Left cardiac atrium (tissue), 4 donors: Measurements from ENCODE around the gene VSTM4. TPM values are rescaled to one million over a fixed set of nuclear protein-coding genes. Genes with fewer than 3 reads are reported as not detected.

Experiments used
- ATAC-seq, 2 donors: fragments of 200-7000 bp; cut with Tn5 transposase; one replicate each; pipeline ENCODE4 v1.9.1; 2020; ENCODE audit warnings: mild to moderate bottlenecking in 2 of 2, moderate library complexity in 2 of 2
- DNase-seq: peaks from one replicate; pipeline ENCODE4 v3.0.0-alpha.2; 2020
- intact Hi-C, 2 donors: fragments of 100-400 bp; cut with DNase I; formaldehyde crosslinking; loops; one replicate each; pipeline versions ENCODE4 v1.14.1 to v1.15.1; 2022 to 2023
- total RNA-seq, 2 donors: library from RNA; stranded (reverse); fragmentation: NEBNext Ultra II Directional; extraction: Animal tissue kit (Norgen Biotek cat#: 25700); gene quantifications; one replicate each; pipeline ENCODE4 v1.2.1, GENCODE V29; 2021
- donor health status: DM: no; HTN: yes; CAD: no.
- donor health status: DM: no; HTN: yes; CAD: no; lungs with severe emphysema.
- donor health status: DM: yes; HTN: yes; CAD: no.
- donor health status: Dilated cardiomyopathy.

The VSTM4 gene
- total RNA-seq, 2 donors from 2014 or later, result 17.2 to 21.0 TPM

DNA sequence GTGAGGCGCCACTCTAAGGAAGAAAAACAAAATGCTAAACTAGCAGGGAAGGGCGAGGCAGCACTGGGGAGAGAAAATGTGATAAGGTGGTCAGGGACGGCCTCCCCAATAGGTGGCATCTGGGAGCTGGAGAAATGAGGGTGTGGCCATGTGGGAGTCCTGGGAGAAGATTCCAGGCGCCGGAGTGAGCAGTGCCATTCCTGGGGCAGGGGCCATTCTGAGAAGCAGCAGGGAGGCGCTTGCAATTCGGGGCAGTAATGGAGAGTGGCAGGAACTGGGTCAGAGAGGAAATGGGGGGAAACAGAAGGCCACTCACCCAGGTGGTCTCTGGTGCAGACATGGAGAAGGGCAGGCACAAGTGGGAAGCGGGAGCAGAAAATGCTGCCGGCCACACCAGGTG is 113.9 kb downstream of the VSTM4 start:
- peak; percentile 70 to 84 for ATAC-seq
- intact Hi-C loops, result no loop called here
- peak; percentile 44 for DNase-seq

- intact Hi-C loops, result no loop called here
- ATAC-seq, result peak in 1 of 2 donors; percentile 10
- DNase-seq, result no peak
Observed at GRCh38 chr10:49000437-49001398, 114.6 kb downstream of the VSTM4 start.

- DNase-seq (no peak), ATAC-seq (no peak)
- intact Hi-C loops, result no loop called here
Observed at GRCh38 chr10:48999346-48999745, 116.0 kb downstream of the VSTM4 start.

DNA sequence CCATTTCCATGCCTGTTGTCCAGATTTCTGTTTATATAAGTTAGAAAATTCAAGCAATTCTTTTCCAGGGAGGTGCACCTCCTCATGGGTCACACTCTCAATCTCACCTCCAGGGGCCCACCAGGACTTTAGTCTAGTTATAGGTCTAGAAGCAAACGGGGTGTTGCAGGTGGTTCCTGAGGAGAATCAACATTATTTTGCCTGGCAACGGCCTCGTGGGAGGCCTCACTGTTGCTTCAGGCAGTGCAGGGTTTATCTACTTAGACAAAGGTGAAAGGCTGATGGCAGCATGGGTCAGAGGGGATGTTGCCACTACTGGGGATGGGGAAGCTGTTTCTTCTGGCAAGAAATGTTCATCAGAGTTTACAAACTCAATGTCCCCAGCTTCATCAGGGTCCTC is 119.0 kb downstream of the VSTM4 start:
- intact Hi-C loops, result no loop called here
- DNase-seq, result no peak
- ATAC-seq, result no peak

DNA sequence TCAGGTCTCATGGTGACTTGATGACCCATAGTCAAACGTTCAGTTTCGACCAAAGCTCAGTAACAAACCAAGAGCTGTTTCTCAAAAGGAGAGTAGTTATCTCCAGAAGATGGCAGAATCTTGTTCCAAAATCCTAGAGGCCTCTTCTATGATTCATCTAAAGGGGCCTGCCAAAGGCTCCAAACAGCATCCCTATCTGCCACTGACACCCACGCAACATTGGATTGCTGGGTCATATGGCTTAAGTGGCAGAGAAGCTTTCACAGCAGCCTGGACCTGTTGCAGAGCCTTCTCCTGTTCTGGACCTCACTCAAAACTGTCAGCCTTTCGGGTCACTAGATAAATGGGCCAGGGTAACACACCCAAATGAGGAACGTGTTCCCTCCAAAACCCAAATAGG is 121.7 kb downstream of the VSTM4 start:
- intact Hi-C loops, result no loop called here
- DNase-seq (no peak), ATAC-seq (peak in 1 of 2 donors; percentile 25)

DNA sequence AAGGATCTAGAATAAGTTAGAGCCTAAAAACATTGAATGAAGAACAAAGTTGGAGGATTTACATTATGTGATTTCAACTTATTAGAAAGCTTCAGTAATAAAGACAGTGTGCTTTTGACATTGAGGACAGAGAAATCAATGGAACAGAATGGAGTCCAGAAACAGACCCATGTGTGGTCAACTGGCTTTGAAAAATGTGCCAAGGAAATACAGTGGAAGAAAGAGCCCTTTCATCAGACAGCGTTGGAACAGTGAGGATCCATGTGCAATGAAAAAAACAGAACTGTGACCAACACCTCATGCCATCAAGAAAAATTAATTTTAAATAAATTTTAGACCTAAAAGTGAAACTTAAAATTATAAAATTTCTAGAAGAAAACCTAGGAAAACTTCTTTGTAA is 125.1 kb downstream of the VSTM4 start:
- ATAC-seq, result no peak
- intact Hi-C loops, result no loop called here

GRCh38 chr10:48985621-48986158 is 129.6 kb downstream of the VSTM4 start:
- ATAC-seq, result no peak
- no peak for DNase-seq
- intact Hi-C loops, result no loop called here

More for the DNA sequence above, 125.1 kb downstream of the VSTM4 start:
- DNase-seq, result no peak

DNA sequence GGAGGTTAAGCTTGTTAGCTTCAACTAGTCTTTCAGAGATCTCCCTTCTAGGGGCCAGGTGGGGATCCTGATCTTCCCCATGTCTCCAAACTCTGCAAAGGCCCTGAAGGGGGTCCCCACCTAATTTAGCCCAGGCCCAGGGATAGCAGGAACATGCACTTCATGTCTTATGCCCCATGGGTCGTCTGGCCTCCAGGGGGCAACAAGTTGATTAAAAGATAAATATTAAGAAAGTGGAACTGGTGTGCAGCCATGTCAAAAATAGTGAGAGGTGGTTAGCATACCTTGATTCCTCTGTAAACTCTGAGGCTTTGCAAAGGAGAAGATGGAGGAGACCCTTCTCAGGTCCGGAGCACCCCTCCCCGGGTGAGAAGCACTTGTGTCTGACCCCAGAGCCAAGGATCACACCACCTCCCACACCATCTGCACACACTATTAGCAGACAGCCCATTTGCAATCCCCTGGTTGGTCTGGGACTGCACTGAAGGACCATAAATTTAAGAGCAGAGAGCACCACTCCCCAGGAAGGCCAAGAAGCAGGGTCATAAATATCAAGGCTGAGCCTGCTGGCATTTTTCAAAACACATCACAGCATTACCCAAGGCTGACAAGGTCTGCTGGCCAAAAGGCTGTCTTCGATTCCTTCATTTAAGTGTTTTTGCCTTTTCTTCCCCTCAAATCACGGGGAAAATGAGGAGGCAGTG is 131.5 kb downstream of the VSTM4 start:
- intact Hi-C loops, result loop anchor here in 1 of 2 donors (5.0 kb wide), 1 partner anchor 179 kb away; no protein-coding TSS in a partner anchor
- DNase-seq, result no peak
- no peak for ATAC-seq

- ATAC-seq, result no peak
- intact Hi-C loops, result loop anchor here in 1 of 2 donors (5.0 kb wide), 1 partner anchor 180 kb away; no protein-coding TSS in a partner anchor
- DNase-seq, result no peak
Observed at GRCh38 chr10:48982584-48982983, 132.7 kb downstream of the VSTM4 start.

DNA sequence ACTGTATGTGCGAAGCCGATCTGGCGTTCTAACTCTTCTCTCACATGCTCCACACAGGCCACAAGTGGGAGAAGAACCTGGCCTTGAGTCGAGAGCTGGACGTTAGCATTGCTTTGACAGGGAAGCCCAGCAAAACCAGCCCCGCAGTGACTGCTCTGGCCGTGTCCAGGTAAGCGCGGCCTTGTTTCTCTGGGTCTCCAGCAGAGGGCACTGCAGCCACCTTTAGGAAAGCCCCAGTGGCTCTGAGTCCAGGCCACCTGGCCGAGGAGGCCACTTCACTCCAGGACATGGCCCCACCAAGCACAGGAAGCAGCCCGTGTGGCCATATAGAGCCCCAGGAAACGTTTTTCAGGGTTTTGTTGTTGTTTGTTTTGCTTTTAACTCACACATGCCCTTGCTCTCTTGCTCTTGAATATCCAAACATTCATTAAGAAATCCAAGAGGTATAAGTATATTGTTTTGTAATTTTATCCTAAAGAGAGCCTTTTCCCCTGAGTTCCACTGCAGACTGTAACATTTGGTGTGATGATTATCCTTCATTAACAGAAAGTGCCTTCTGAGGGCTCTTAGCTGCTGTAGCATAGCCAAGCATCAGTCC is 133.9 kb downstream of the VSTM4 start:
- intact Hi-C loops, result loop anchor here (2.0 to 5.0 kb wide), 2 partner anchors 179 to 181 kb away; no protein-coding TSS in a partner anchor
- peak; percentile 88 for ATAC-seq

DNA sequence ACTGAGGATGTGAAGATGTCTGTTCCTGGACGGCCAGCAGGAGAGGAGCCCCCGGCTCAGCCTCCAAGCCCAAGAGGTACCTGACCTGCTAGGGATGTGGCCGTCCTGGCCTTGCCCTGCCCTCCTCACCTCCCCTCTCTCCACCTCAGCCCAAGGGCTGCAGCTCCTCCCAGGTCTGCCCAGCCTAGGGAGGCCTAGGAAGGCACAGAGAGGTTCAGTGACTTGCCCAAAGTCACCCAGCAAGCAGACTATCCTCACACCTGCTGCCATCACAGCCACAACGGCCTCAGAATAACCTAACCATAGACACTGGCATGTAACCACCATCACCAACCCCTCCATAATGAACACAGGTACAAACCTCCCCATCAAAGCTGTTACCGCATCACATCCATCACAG is 137.0 kb downstream of the VSTM4 start:
- DNase-seq (no peak), ATAC-seq (no peak)
- intact Hi-C loops, result loop anchor here (5.0 to 10.0 kb wide), 2 partner anchors 314 to 316 kb away; no protein-coding TSS in a partner anchor

More for the DNA sequence above, 133.9 kb downstream of the VSTM4 start:
- peak; percentile 72 for DNase-seq

DNA sequence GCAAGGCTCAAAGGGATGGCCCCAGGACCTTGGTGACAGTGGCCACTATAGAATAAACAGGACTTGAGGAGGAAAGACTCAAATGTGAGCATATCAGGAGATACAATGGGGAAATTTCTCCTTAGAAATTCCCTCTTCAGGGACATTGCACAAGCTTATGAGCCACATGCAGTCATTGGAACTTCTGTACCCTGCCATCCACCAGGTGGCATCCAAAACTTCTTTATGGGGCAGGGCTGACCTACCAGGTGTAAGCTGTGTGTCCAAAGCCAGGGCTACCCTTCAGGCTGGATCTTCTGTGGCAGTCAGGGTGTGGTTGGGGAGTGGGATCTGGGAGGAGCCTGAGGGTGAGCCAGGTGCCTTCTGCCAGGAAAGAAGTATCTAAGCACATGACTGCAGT is 139.1 kb downstream of the VSTM4 start:
- intact Hi-C loops, result loop anchor here (5.0 to 10.0 kb wide), 2 partner anchors 311 to 314 kb away; no protein-coding TSS in a partner anchor
- ATAC-seq (peak; percentile 41 to 77), DNase-seq (no peak)

DNA sequence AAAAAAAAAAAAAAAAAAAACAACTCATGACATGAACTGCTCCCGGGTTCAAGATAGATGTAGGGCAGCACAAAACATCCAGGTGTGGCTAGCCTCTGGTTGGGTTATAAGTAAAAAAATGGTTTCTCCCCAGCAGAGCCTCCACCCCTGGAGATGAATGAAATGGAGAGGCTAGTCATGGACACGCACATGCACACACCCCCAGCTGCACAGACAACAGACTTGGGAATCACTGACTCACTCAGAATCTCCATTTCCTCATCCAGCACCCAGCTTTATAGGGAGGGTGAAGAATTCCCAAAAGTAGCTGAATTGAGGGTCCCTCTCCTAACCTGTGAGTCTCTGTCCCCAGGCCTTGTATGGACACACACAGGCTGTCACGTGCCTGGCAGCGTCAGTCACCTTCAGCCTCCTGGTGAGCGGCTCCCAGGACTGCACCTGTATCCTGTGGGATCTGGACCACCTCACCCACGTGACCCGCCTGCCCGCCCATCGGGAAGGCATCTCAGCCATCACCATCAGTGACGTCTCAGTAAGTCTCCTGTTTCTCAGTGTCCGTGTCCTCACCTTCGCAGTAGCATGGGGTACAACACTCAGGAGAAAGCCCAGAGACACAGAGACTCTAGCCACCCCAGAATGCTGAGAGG is 140.7 kb downstream of the VSTM4 start:
- intact Hi-C loops, result loop anchor here (5.0 to 10.0 kb wide), 2 partner anchors 310 to 312 kb away; no protein-coding TSS in a partner anchor
- ATAC-seq, result no peak
- DNase-seq, result no peak

DNA sequence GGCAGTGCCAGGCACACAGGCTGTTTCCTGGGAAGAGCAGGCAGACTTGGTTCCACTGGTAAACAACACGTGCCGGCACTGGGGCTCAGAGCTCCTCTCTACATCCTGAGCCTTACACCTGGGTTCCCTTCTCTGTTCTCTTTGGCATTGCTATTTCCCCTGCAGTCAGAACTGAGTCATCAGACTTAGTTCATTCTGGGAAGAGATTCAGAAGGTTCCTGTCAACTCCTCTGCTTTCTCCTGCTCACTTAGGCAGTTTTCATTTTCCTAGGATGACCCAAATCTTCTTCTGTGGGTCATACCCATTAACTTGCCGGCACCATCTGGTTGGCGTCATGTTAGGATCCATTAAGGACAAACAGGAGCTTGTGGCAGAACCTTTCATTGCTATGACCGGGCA is 142.3 kb downstream of the VSTM4 start:
- intact Hi-C loops, result loop anchor here in 1 of 2 donors (10.0 kb wide), 1 partner anchor 308 kb away; no protein-coding TSS in a partner anchor
- DNase-seq, result no peak
- ATAC-seq, result no peak

- ATAC-seq, result no peak
- intact Hi-C loops, result loop anchor here in 1 of 2 donors (10.0 kb wide), 1 partner anchor 306 kb away; no protein-coding TSS in a partner anchor
- no peak for DNase-seq
Observed at GRCh38 chr10:48970654-48971053, 144.7 kb downstream of the VSTM4 start.

GRCh38 chr10:48970046-48970445 is 145.3 kb downstream of the VSTM4 start:
- DNase-seq (no peak), ATAC-seq (no peak)
- intact Hi-C loops, result loop anchor here in 1 of 2 donors (10.0 kb wide), 1 partner anchor 305 kb away; no protein-coding TSS in a partner anchor

- DNase-seq (no peak), ATAC-seq (no peak)
- intact Hi-C loops, result no loop called here
Observed at GRCh38 chr10:48968036-48968435, 147.3 kb downstream of the VSTM4 start.

- ATAC-seq (no peak), DNase-seq (no peak)
- intact Hi-C loops, result no loop called here
Observed at GRCh38 chr10:48965460-48965859, 149.9 kb downstream of the VSTM4 start.
